ENCODE measurements around the gene DISP1. TPM values are rescaled to one million over a fixed set of nuclear protein-coding genes. Genes with fewer than 3 reads are reported as not detected.

Gene DISP1, protein sequence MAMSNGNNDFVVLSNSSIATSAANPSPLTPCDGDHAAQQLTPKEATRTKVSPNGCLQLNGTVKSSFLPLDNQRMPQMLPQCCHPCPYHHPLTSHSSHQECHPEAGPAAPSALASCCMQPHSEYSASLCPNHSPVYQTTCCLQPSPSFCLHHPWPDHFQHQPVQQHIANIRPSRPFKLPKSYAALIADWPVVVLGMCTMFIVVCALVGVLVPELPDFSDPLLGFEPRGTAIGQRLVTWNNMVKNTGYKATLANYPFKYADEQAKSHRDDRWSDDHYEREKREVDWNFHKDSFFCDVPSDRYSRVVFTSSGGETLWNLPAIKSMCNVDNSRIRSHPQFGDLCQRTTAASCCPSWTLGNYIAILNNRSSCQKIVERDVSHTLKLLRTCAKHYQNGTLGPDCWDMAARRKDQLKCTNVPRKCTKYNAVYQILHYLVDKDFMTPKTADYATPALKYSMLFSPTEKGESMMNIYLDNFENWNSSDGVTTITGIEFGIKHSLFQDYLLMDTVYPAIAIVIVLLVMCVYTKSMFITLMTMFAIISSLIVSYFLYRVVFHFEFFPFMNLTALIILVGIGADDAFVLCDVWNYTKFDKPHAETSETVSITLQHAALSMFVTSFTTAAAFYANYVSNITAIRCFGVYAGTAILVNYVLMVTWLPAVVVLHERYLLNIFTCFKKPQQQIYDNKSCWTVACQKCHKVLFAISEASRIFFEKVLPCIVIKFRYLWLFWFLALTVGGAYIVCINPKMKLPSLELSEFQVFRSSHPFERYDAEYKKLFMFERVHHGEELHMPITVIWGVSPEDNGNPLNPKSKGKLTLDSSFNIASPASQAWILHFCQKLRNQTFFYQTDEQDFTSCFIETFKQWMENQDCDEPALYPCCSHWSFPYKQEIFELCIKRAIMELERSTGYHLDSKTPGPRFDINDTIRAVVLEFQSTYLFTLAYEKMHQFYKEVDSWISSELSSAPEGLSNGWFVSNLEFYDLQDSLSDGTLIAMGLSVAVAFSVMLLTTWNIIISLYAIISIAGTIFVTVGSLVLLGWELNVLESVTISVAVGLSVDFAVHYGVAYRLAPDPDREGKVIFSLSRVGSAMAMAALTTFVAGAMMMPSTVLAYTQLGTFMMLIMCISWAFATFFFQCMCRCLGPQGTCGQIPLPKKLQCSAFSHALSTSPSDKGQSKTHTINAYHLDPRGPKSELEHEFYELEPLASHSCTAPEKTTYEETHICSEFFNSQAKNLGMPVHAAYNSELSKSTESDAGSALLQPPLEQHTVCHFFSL (N-terminal part only)
- 1 to 10 TPM; 2.8 to 4.0 (median 3.7) TPM for total RNA-seq (2021; fragmentation: NEBNext Ultra II Directional; extraction: Animal tissue kit (Norgen Biotek cat#: 25700))
- long read RNA-seq, partial matches to known transcripts, result 0 of 3 reads
- long read RNA-seq, other reads (novel, unspliced or antisense), result 3 of 3 reads

DNA sequence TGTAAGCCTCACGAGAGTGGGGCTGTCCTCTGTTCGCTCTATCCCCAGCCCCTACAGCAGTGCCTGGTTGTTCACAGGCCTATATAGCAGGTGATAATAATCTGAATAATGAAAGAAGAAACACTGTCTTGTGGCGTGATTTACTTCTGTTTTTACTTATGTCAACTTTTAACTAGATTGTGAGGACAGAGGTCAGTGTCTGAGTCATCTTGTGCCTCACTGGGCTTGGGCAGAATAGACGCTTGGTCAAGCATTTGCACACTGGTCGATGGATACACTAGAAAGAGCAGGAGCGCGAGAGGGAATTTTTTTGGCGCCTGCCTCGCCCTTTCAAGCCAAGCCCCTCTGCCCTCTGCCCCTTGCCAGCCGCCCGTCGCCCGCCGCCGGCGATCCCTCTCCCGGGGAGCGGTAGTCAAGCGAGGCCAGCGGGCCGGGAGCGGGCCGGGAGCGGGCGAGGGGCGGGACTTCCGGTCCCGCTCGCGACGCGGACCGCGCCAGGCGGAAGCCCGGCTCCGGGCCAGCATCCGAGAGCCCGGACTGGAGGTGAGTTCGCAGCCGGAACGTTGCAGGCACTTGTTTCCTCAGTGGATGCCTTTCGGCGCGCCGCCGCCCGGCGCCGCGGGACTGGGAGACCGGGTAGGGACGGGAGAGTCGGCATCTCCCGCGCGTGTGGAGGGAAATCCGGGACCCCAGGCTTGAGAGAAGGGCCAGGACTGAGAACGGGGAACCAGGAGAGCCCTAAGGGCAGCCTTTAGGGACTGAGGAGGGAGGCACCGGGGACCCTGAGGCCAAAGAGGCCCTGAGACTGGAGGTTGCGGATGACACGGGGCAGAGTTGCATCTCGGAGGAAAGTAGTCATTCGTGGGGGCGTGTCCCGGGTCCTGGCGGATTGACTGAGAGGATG, at the start of gene DISP1:
DISP1 (plus strand) TSS at position 504 of the 904 bp plus-strand sequence. CDS start 127,785 bp downstream, outside the sequence.
- no peaks in the 10 kb centered on the region for H3K36me3 Mint-ChIP-seq (ENCODE audit: low read depth)
- H3K27ac Mint-ChIP-seq, result peak within 1 kb of the TSS; percentile 92
- TF ChIP-seq, protein P1, sequence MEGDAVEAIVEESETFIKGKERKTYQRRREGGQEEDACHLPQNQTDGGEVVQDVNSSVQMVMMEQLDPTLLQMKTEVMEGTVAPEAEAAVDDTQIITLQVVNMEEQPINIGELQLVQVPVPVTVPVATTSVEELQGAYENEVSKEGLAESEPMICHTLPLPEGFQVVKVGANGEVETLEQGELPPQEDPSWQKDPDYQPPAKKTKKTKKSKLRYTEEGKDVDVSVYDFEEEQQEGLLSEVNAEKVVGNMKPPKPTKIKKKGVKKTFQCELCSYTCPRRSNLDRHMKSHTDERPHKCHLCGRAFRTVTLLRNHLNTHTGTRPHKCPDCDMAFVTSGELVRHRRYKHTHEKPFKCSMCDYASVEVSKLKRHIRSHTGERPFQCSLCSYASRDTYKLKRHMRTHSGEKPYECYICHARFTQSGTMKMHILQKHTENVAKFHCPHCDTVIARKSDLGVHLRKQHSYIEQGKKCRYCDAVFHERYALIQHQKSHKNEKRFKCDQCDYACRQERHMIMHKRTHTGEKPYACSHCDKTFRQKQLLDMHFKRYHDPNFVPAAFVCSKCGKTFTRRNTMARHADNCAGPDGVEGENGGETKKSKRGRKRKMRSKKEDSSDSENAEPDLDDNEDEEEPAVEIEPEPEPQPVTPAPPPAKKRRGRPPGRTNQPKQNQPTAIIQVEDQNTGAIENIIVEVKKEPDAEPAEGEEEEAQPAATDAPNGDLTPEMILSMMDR (IDR thresholded peaks at IDR 0.05), result no peak
- no peaks in the 10 kb centered on the region for H3K27me3 Mint-ChIP-seq (ENCODE audit: insufficient read depth)
- peaks cover 49% of the 10 kb centered on the region for H3K4me1 Mint-ChIP-seq (ENCODE audit: low read depth)
- H3K9me3 Mint-ChIP-seq, result no peaks in the 10 kb centered on the region
- H3K4me3 Mint-ChIP-seq, result peak within 1 kb of the TSS; percentile 97
- peak; percentile 71 for DNase-seq

DNA sequence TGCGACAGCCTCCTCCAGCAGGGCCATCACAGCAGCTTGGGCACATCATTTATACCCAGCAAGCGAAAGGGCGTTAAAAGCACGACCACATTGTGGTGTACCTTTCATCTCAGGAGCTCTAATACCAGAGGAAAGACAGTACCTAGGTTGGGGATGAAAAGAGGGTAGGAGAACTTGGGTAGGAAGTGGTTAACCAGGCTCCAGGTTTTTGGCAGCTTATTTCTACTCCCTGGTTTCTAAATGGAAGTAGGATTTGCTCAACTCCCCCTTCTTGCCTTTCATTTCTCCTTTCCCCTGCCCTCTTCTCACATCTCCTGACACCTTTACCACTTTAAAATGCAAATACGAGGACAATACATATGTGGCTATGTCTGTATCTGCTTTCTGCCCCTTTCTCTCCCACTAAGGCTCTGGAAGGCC, 47.7 kb upstream of the DISP1 start:
- H3K36me3 Mint-ChIP-seq (ENCODE audit: low read depth), result peaks cover 21% of the 10 kb centered on the region; the same call in 1 of the 2 replicates
- TF ChIP-seq, protein P1 (IDR thresholded peaks at IDR 0.05), result no peak
- no peak for DNase-seq
- H3K9me3 Mint-ChIP-seq, result peaks cover 30% of the 10 kb centered on the region
- H3K27me3 Mint-ChIP-seq (ENCODE audit: insufficient read depth), result peaks cover 24% of the 10 kb centered on the region
- no peak overlapping the region for H3K4me3 Mint-ChIP-seq
- H3K27ac Mint-ChIP-seq, result no peak overlapping the region
- no peaks in the 10 kb centered on the region for H3K4me1 Mint-ChIP-seq (ENCODE audit: low read depth)

DNA sequence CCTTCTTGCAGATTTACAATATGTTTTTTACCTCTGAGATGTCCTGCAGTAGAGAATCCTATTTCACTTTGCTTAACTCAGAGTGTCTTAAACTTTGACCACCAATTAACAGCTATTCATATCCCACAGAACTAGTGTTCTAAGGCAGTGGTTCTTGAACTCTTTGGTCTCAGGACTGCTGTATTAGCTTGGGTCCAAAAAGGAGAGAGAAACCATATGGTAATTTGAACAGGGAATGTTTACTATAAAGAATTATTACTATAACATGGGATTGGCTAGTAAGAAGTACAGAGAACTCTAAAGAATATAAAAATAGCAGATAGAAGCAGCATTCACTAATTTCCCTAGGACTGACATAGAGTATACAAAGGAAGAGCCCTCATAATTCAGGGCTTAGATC, 46.2 kb upstream of the DISP1 start:
- Mint-ChIP-seq H3K27me3 (ENCODE audit: insufficient read depth) (peaks cover 24% of the 10 kb centered on the region), H3K4me3 (no peak overlapping the region), H3K27ac (no peak overlapping the region), H3K4me1 (ENCODE audit: low read depth) (peaks cover 8% of the 10 kb centered on the region), H3K9me3 (peaks cover 30% of the 10 kb centered on the region), H3K36me3 (ENCODE audit: low read depth) (peaks cover 21% of the 10 kb centered on the region; the same call in 1 of the 2 replicates)
- TF ChIP-seq, protein P1 (IDR thresholded peaks at IDR 0.05), result no peak
- no peak for DNase-seq

- TF ChIP-seq, protein P1 (IDR thresholded peaks at IDR 0.05), result peak; percentile 29; the same call in 1 of the 2 replicates
- DNase-seq, result no peak
- H3K4me1 Mint-ChIP-seq (ENCODE audit: low read depth), result peaks cover 8% of the 10 kb centered on the region
Observed at GRCh38 chr1:222769181-222769580, 45.7 kb upstream of the DISP1 start.

More at GRCh38 chr1:222769181-222769580, 45.7 kb upstream of the DISP1 start:
- Mint-ChIP-seq H3K4me3 (no peak overlapping the region), H3K36me3 (ENCODE audit: low read depth) (peaks cover 20% of the 10 kb centered on the region; the same call in 1 of the 2 replicates), H3K27ac (no peak overlapping the region), H3K27me3 (ENCODE audit: insufficient read depth) (peaks cover 23% of the 10 kb centered on the region), H3K9me3 (peaks cover 29% of the 10 kb centered on the region)
